Karpas-422 (cell line): ENCODE data around the gene SMAD4. TPM values are rescaled to one million over a fixed set of nuclear protein-coding genes. Genes with fewer than 3 reads are reported as not detected.

Source experiments
- DNase-seq: peaks from one replicate; pipeline ENCODE4 v3.0.0-alpha.2; 2015
- H2AFZ ChIP-seq: fragments of 200-600 bp; sonication (generic); 2 replicates; pipeline ENCODE4 v1.6.1; 2014; ENCODE audit warnings: antibody characterized with exemption, low read length, mixed read lengths
- H3K27ac ChIP-seq: fragments of 200-600 bp; sonication (generic); 2 replicates; pipeline ENCODE4 v1.5.1; 2014; ENCODE audit warnings: mild to moderate bottlenecking, low read length, moderate library complexity
- H3K27me3 ChIP-seq: fragments of 200-600 bp; sonication (generic); 2 replicates; pipeline ENCODE4 v1.6.1; 2014; ENCODE audit warnings: low read length, mixed read lengths
- H3K36me3 ChIP-seq: fragments of 200-600 bp; sonication (generic); 2 replicates; pipeline ENCODE4 v1.6.1; 2014; ENCODE audit warnings: low read length, mixed read lengths; ENCODE audit not compliant: insufficient read depth
- H3K4me1 ChIP-seq: fragments of 200-600 bp; sonication (generic); 2 replicates; pipeline ENCODE4 v1.6.1; 2014; ENCODE audit warnings: mild to moderate bottlenecking, low read length, mixed read lengths
- H3K4me2 ChIP-seq: fragments of 200-600 bp; sonication (generic); 2 replicates; pipeline ENCODE4 v1.6.1; 2014; ENCODE audit warnings: low read length, low read depth, mild to moderate bottlenecking; ENCODE audit not compliant: poor library complexity, severe bottlenecking
- H3K4me3 ChIP-seq: fragments of 200-600 bp; sonication (generic); 2 replicates; pipeline ENCODE4 v1.5.1; 2014; ENCODE audit warnings: mild to moderate bottlenecking, antibody characterized with exemption, low read length, mixed read lengths
- H3K79me2 ChIP-seq: fragments of 200-600 bp; sonication (generic); 2 replicates; pipeline ENCODE4 v1.6.1; 2014; ENCODE audit warnings: mild to moderate bottlenecking, low read length, mixed read lengths
- H3K9ac ChIP-seq: fragments of 200-600 bp; sonication (generic); 2 replicates; pipeline ENCODE4 v1.6.0; 2014; ENCODE audit warnings: low read length
- H3K9me2 ChIP-seq: fragments of 200-600 bp; sonication (generic), shearing (Covaris generic); replicated peaks from 2 replicates; pipeline ENCODE4 v1.6.0; 2014; ENCODE audit warnings: mild to moderate bottlenecking, low read length, moderate library complexity; ENCODE audit not compliant: insufficient read depth
- H3K9me3 ChIP-seq: fragments of 300-700, 200-600 bp; sonication (generic); 2 replicates; pipeline ENCODE4 v1.6.1; 2014; ENCODE audit warnings: low read length, mixed read lengths
- H4K20me1 ChIP-seq: fragments of 200-600 bp; sonication (generic); 2 replicates; pipeline ENCODE4 v1.6.1; 2014; ENCODE audit warnings: mild to moderate bottlenecking, antibody characterized with exemption, low read length, low read depth; ENCODE audit not compliant: insufficient read depth
- total RNA-seq: library from RNA; depleted of rRNA; stranded (reverse); fragments of >200 nt; shearing (Covaris generic); gene quantifications from 2 replicates; pipeline ENCODE4 v1.2.3, GENCODE V29; 2014; ENCODE audit warnings: low replicate concordance; rRNA removed

The SMAD4 gene
- total RNA-seq: 68.1 and 101 TPM in 2 replicates

GRCh38 chr18:51029694-51030536, at the start of gene SMAD4:
Gene SMAD4 (plus strand): TSS chr18:51030213. CDS start chr18:51047047, 16,834 bp downstream.
- Histone ChIP-seq H3K27me3 (no peaks in the 10 kb centered on the region), H3K4me1 (peaks cover 39% of the 10 kb centered on the region), H3K36me3 (peaks cover 18% of the 10 kb centered on the region; the same call in 1 of the 2 replicates), H3K4me2 (peak within 1 kb of the TSS; percentile 92), H3K79me2 (peaks cover 82% of the 10 kb centered on the region), H3K4me3 (peak within 1 kb of the TSS; percentile 90), H2AFZ (peak within 1 kb of the TSS; percentile 59), H4K20me1 (peaks cover 34% of the 10 kb centered on the region), H3K9me3 (no peaks in the 10 kb centered on the region), H3K9ac (peak within 1 kb of the TSS; percentile 87), H3K27ac (peak within 1 kb of the TSS; percentile 61), H3K9me2 (no peaks in the 10 kb centered on the region)
- DNase-seq: peak; percentile 97

- Histone ChIP-seq H3K9me2 (no peaks in the 10 kb centered on the region), H3K27me3 (no peaks in the 10 kb centered on the region), H3K9me3 (peaks cover 3% of the 10 kb centered on the region; the same call in 1 of the 2 replicates), H3K27ac (no peak overlapping the region), H3K79me2 (0 out of 2 replicates have a peak, but pooled peaks cover 4% of the 10 kb centered on the region), H4K20me1 (no peaks in the 10 kb centered on the region), H3K4me2 (no peak overlapping the region), H3K4me3 (no peak overlapping the region), H3K36me3 (peaks cover 38% of the 10 kb centered on the region), H3K4me1 (no peaks in the 10 kb centered on the region), H2AFZ (no peak overlapping the region), H3K9ac (no peak overlapping the region)
- no peak for DNase-seq
Observed at GRCh38 chr18:50981381-50981780, 48.6 kb upstream of the SMAD4 start.

GRCh38 chr18:50982086-50982801, 47.8 kb upstream of the SMAD4 start:
- no peak overlapping the region for H3K9ac ChIP-seq
- DNase-seq: no peak

GRCh38 chr18:50982802-50983179, 47.2 kb upstream of the SMAD4 start:
- no peak for DNase-seq
- Histone ChIP-seq H3K9me3 (no peaks in the 10 kb centered on the region), H4K20me1 (no peaks in the 10 kb centered on the region), H3K9me2 (no peaks in the 10 kb centered on the region), H3K9ac (no peak overlapping the region), H3K27me3 (no peaks in the 10 kb centered on the region), H3K36me3 (peaks cover 23% of the 10 kb centered on the region), H3K4me2 (no peak overlapping the region), H3K79me2 (0 out of 2 replicates have a peak, but pooled peaks cover 4% of the 10 kb centered on the region), H3K4me3 (no peak overlapping the region), H3K4me1 (no peaks in the 10 kb centered on the region), H2AFZ (no peak overlapping the region), H3K27ac (no peak overlapping the region)

More at GRCh38 chr18:50982086-50982801, 47.8 kb upstream of the SMAD4 start:
- Histone ChIP-seq H4K20me1 (no peaks in the 10 kb centered on the region), H3K36me3 (peaks cover 29% of the 10 kb centered on the region), H3K4me3 (no peak overlapping the region), H3K4me1 (no peaks in the 10 kb centered on the region), H3K27me3 (no peaks in the 10 kb centered on the region), H3K9me2 (no peaks in the 10 kb centered on the region), H2AFZ (no peak overlapping the region), H3K27ac (no peak overlapping the region), H3K4me2 (no peak overlapping the region), H3K9me3 (peaks cover 3% of the 10 kb centered on the region; the same call in 1 of the 2 replicates), H3K79me2 (0 out of 2 replicates have a peak, but pooled peaks cover 4% of the 10 kb centered on the region)

- no peak for DNase-seq
- no peaks in the 10 kb centered on the region for H4K20me1 ChIP-seq
- H2AFZ ChIP-seq: no peak overlapping the region
- H3K79me2 ChIP-seq: 0 out of 2 replicates have a peak, but pooled peaks cover under 1% of the 10 kb centered on the region
- H3K9me3 ChIP-seq: no peaks in the 10 kb centered on the region
- no peak overlapping the region for H3K4me2 ChIP-seq
- no peak overlapping the region for H3K27ac ChIP-seq
- no peaks in the 10 kb centered on the region for H3K4me1 ChIP-seq
- H3K27me3 ChIP-seq: no peaks in the 10 kb centered on the region
- no peak overlapping the region for H3K4me3 ChIP-seq
- peaks cover 5% of the 10 kb centered on the region; the same call in 1 of the 2 replicates for H3K36me3 ChIP-seq
- no peak overlapping the region for H3K9ac ChIP-seq
- no peaks in the 10 kb centered on the region for H3K9me2 ChIP-seq
Observed at GRCh38 chr18:50986360-50987087, 43.5 kb upstream of the SMAD4 start.

- no peaks in the 10 kb centered on the region for H3K79me2 ChIP-seq
- H3K9me2 ChIP-seq: no peaks in the 10 kb centered on the region
- H2AFZ ChIP-seq: no peak overlapping the region
- no peak overlapping the region for H3K4me3 ChIP-seq
- no peaks in the 10 kb centered on the region for H3K4me1 ChIP-seq
- H3K36me3 ChIP-seq: peaks cover 4% of the 10 kb centered on the region; the same call in 1 of the 2 replicates
- H3K9me3 ChIP-seq: no peaks in the 10 kb centered on the region
- no peaks in the 10 kb centered on the region for H3K27me3 ChIP-seq
- no peak overlapping the region for H3K4me2 ChIP-seq
- no peak overlapping the region for H3K27ac ChIP-seq
- H3K9ac ChIP-seq: no peak overlapping the region
- no peak for DNase-seq
- H4K20me1 ChIP-seq: no peaks in the 10 kb centered on the region
Observed at GRCh38 chr18:50987261-50987660, 42.8 kb upstream of the SMAD4 start.

GRCh38 chr18:50989711-50990110, 40.3 kb upstream of the SMAD4 start:
- H3K4me3 ChIP-seq: no peak overlapping the region
- no peak overlapping the region for H3K27ac ChIP-seq
- no peaks in the 10 kb centered on the region for H3K4me1 ChIP-seq
- H3K4me2 ChIP-seq: no peak overlapping the region
- H3K9me2 ChIP-seq: no peaks in the 10 kb centered on the region
- no peaks in the 10 kb centered on the region for H3K9me3 ChIP-seq
- no peaks in the 10 kb centered on the region for H4K20me1 ChIP-seq
- no peak for DNase-seq
- H3K27me3 ChIP-seq: no peaks in the 10 kb centered on the region
- no peaks in the 10 kb centered on the region for H3K79me2 ChIP-seq
- no peak overlapping the region for H2AFZ ChIP-seq
- no peaks in the 10 kb centered on the region for H3K36me3 ChIP-seq
- H3K9ac ChIP-seq: no peak overlapping the region
